NCI-H1105 treated with DMSO at 0.1 percent for 48 hours (cell line): ENCODE measurements around the gene ITIH4.

Experiments used
- DNase-seq: peaks from one replicate; lab custom pipeline; 2025; lab: John Stamatoyannopoulos, UW

ITIH4 gene

GRCh38 chr3:52848617-52849016 is 18.1 kb upstream of the ITIH4 start:
- DNase-seq: no peak

- DNase-seq: no peak
Measured at GRCh38 chr3:52847726-52848125, 17.3 kb upstream of the ITIH4 start.

- no peak for DNase-seq
Measured at GRCh38 chr3:52847241-52847640, 16.8 kb upstream of the ITIH4 start.

GRCh38 chr3:52846432-52846965 is 16.0 kb upstream of the ITIH4 start:
- DNase-seq: no peak

GRCh38 chr3:52845691-52846431 is 15.4 kb upstream of the ITIH4 start:
- DNase-seq: no peak

GRCh38 chr3:52845157-52845556 is 14.7 kb upstream of the ITIH4 start:
- no peak for DNase-seq

GRCh38 chr3:52844290-52844975 is 14.0 kb upstream of the ITIH4 start:
- DNase-seq: no peak

- no peak for DNase-seq
Measured at GRCh38 chr3:52843881-52844280, 13.4 kb upstream of the ITIH4 start.

GRCh38 chr3:52843108-52843865 is 12.8 kb upstream of the ITIH4 start:
- DNase-seq: no peak

- DNase-seq: no peak
Measured at GRCh38 chr3:52842424-52842823, 12.0 kb upstream of the ITIH4 start.

- DNase-seq: no peak
Measured at GRCh38 chr3:52841981-52842340, 11.5 kb upstream of the ITIH4 start.

GRCh38 chr3:52841211-52841980 is 10.9 kb upstream of the ITIH4 start:
- no peak for DNase-seq

- DNase-seq: no peak
Measured at GRCh38 chr3:52839892-52840545, 9.5 kb upstream of the ITIH4 start.

- no peak for DNase-seq
Measured at GRCh38 chr3:52839268-52839575, 8.8 kb upstream of the ITIH4 start.

- no peak for DNase-seq
Measured at GRCh38 chr3:52838561-52839267, 8.2 kb upstream of the ITIH4 start.

- no peak for DNase-seq
Measured at GRCh38 chr3:52836986-52837385, 6.5 kb upstream of the ITIH4 start.

- no peak for DNase-seq
Measured at GRCh38 chr3:52836471-52836845, 6.0 kb upstream of the ITIH4 start.

GRCh38 chr3:52835766-52836470 is 5.4 kb upstream of the ITIH4 start:
- no peak for DNase-seq

GRCh38 chr3:52834871-52835501 is 4.5 kb upstream of the ITIH4 start, which contains the start of gene MUSTN1:
TSS of gene MUSTN1 (minus strand) at chr3:52835019. CDS start at chr3:52834948, 71 bp downstream.
- no peak for DNase-seq

GRCh38 chr3:52833202-52833601 is 2.7 kb upstream of the ITIH4 start:
- no peak for DNase-seq
